Prostate gland (tissue), 2 donors: ENCODE measurements around the gene SLC17A9.

ENCODE experiments used
- CTCF ChIP-seq, 4 experiments: fragments of 200-600 bp in 2 of 4; fragments of 450-650 bp in 2 of 4; sonication (generic) in 2 of 4; IDR thresholded peaks; 1 replicate in 3 of 4; 2 replicates in 1 of 4; pipeline ENCODE4 v1.5.1; 2016 to 2019; ENCODE audit warnings: antibody characterized with exemption in 4 of 4, mild to moderate bottlenecking in 2 of 4, moderate library complexity in 2 of 4
- POLR2A ChIP-seq: fragments of 450-650 bp; IDR thresholded peaks from one replicate; pipeline ENCODE4 v1.6.1; 2016; ENCODE audit warnings: antibody characterized with exemption, mild to moderate bottlenecking
- POLR2AphosphoS5 ChIP-seq: sonication (generic); formaldehyde crosslinking; IDR thresholded peaks from one replicate; pipeline ENCODE4 v1.6.1; 2017; ENCODE audit warnings: antibody characterized with exemption

GRCh38 chr20:62971211-62971949 lies 18.9 kb downstream of the SLC17A9 start:
- TF ChIP-seq CTCF (IDR thresholded peaks at IDR 0.05) (no peak), POLR2AphosphoS5 (no peak), POLR2A (no peak)
